WTC11 (cell line): Measurements from ENCODE around the gene TRAF7. TPM values are rescaled to one million over a fixed set of nuclear protein-coding genes. Genes with fewer than 3 reads are reported as not detected.

Experiments
- ATAC-seq: fragments of 200-7000 bp; cut with Tn5 transposase; 2 replicates; pipeline ENCODE4 v1.10.0; 2021; ENCODE audit warnings: mild to moderate bottlenecking, moderate library complexity
- CTCF ChIA-PET: fragments of 300-600 bp; sonication (Branson Sonifier 250); formaldehyde crosslinking; loops from one replicate; lab custom pipeline; 2021; ENCODE audit warnings: antibody characterized with exemption; lab: Charles Lee
- POLR2A ChIA-PET: fragments of 350-600 bp; sonication (Branson Sonifier 250); formaldehyde crosslinking; loops from one replicate; lab custom pipeline; 2021; ENCODE audit warnings: antibody characterized with exemption; lab: Charles Lee
- DNase-seq: peaks from one replicate; pipeline ENCODE4 v3.0.0; 2021; ENCODE audit warnings: low spot score
- H3K27ac Mint-ChIP-seq: 2 replicates; pipeline ENCODE4 v1.8.0; 2021; ENCODE audit warnings: mixed read lengths
- H3K27me3 Mint-ChIP-seq: 2 replicates; pipeline ENCODE4 v1.8.0; 2021; ENCODE audit warnings: low read depth, mild to moderate bottlenecking, moderate library complexity, mixed read lengths
- H3K36me3 Mint-ChIP-seq: 2 replicates; pipeline ENCODE4 v1.8.0; 2021; ENCODE audit warnings: mixed read lengths
- H3K4me1 Mint-ChIP-seq: 2 replicates; pipeline ENCODE4 v1.8.0; 2022; ENCODE audit warnings: mixed read lengths
- H3K4me3 Mint-ChIP-seq: 2 replicates; pipeline ENCODE4 v1.8.0; 2021; ENCODE audit warnings: mild to moderate bottlenecking, moderate library complexity, mixed read lengths
- H3K9me3 Mint-ChIP-seq: 2 replicates; pipeline ENCODE4 v1.8.0; 2021; ENCODE audit warnings: mixed read lengths
- GABPB1 ChIP-seq: sonication (generic); formaldehyde crosslinking; IDR thresholded peaks from 2 replicates; pipeline ENCODE4 v1.8.1; 2023; ENCODE audit warnings: mild to moderate bottlenecking, missing genetic modification reagents
- KAT7 ChIP-seq: sonication (generic); formaldehyde crosslinking; IDR thresholded peaks from 2 replicates; pipeline ENCODE4 v1.8.1; 2023; ENCODE audit warnings: missing genetic modification reagents, mild to moderate bottlenecking, borderline replicate concordance
- ZNF121 ChIP-seq: sonication (generic); formaldehyde crosslinking; IDR thresholded peaks from 2 replicates; pipeline ENCODE4 v1.8.0; 2023; ENCODE audit warnings: missing genetic modification reagents
- microRNA-seq: library from miRNA; unstranded; fragments of <30 nt; microRNA quantifications from one replicate; pipeline ENCODE4 v1.2.0, GENCODE V29; 2022; ENCODE audit warnings: borderline number of aligned reads
- total RNA-seq: library from RNA; stranded (reverse); gene quantifications from 3 replicates; pipeline ENCODE4 v1.2.3, GENCODE V29; 2021
- TF ChIP-seq, protein P1 (sequence below): sonication (generic); formaldehyde crosslinking; IDR thresholded peaks from 2 replicates; pipeline ENCODE4 v1.8.1; 2023; ENCODE audit warnings: mild to moderate bottlenecking, moderate library complexity, missing genetic modification reagents

TRAF7 gene
- total RNA-seq, 1 experiment from 2014 or later, result 148 TPM

DNA sequence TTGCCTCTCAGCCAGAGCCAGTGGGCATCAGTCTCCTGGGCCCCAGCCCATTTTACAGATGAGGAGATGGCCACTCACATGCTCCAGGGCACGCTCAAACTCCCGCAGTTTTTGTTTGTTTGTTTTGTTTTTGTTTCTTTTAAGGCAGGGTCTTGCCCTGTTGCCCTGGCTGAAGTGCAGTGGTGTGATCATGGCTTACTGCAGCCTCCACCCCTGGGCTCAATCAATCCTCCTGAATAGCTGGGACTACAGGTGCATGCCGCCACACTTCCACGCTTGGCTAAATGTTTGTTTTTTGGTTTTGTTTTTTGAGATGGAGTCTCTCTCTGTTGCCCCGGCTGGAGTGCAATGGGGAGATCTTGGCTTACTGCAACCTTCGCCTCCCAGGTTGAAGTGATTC is 71.3 kb downstream of the TRAF7 start:
- ATAC-seq (no peak), DNase-seq (no peak)
- H3K4me3 Mint-ChIP-seq, result no peak overlapping the region
- H3K9me3 Mint-ChIP-seq, result no peaks in the 10 kb centered on the region
- peaks cover 3% of the 10 kb centered on the region; the same call in 1 of the 2 replicates for H3K4me1 Mint-ChIP-seq
- CTCF ChIA-PET, result interaction anchor here (0.6 to 1.8 kb wide), 2 partner anchors 32 to 261 kb away, joined by 5 to 8 read pairs; no protein-coding TSS in a partner anchor
- TF ChIP-seq ZNF121 (0 out of 2 replicates have a peak, but pooled peaks have one; percentile 12), KAT7 (no peak), GABPB1 (CRISPR knock-in tag) (no peak)
- TF ChIP-seq, protein P1, sequence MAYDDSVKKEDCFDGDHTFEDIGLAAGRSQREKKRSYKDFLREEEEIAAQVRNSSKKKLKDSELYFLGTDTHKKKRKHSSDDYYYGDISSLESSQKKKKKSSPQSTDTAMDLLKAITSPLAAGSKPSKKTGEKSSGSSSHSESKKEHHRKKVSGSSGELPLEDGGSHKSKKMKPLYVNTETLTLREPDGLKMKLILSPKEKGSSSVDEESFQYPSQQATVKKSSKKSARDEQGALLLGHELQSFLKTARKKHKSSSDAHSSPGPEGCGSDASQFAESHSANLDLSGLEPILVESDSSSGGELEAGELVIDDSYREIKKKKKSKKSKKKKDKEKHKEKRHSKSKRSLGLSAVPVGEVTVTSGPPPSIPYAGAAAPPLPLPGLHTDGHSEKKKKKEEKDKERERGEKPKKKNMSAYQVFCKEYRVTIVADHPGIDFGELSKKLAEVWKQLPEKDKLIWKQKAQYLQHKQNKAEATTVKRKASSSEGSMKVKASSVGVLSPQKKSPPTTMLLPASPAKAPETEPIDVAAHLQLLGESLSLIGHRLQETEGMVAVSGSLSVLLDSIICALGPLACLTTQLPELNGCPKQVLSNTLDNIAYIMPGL, result no peak
- POLR2A ChIA-PET, result interaction anchor here (0.6 kb wide), 1 partner anchor 324 kb away, joined by 5 read pairs; no protein-coding TSS in a partner anchor
- no peak overlapping the region for H3K27ac Mint-ChIP-seq
- H3K36me3 Mint-ChIP-seq, result peaks cover 3% of the 10 kb centered on the region; the same call in 1 of the 2 replicates
- no peaks in the 10 kb centered on the region for H3K27me3 Mint-ChIP-seq

Small RNA genes within 50 kb of the gene (microRNA-seq; reads per million reads assigned to microRNA genes)
- gene MIR3180-5 (not detected), gene MIR4516 (not detected), gene MIR6511B1 (not detected)

Other genes with a start within 250 kb of the TRAF7 start
- gene HS3ST6, start 237.4 kb upstream of the TRAF7 start, total RNA-seq, result 0.41 to 1.0 TPM (median 0.50 TPM) in 3 replicates
- gene MSRB1, start 212.6 kb upstream of the TRAF7 start, total RNA-seq, result 26.4 to 29.8 TPM (median 28.3 TPM) in 3 replicates
- 0.77 to 1.1 TPM (median 0.96 TPM) in 3 replicates for gene RPL3L, start 201.1 kb upstream of the TRAF7 start, total RNA-seq
- gene NDUFB10, start 196.2 kb upstream of the TRAF7 start, total RNA-seq, result 200 to 228 TPM (median 205 TPM) in 3 replicates
- 4,395 to 4,767 TPM (median 4,632 TPM) in 3 replicates for gene RPS2, start 191.0 kb upstream of the TRAF7 start, total RNA-seq
- 0.31 TPM in 1 of 3 replicates, not detected in the others for gene RNF151, start 188.9 kb upstream of the TRAF7 start, total RNA-seq
- 67.6 to 73.4 TPM (median 71.3 TPM) in 3 replicates for gene TBL3, start 183.7 kb upstream of the TRAF7 start, total RNA-seq
- 5.7 to 7.7 TPM (median 6.9 TPM) in 3 replicates for gene NOXO1, start 174.3 kb upstream of the TRAF7 start, total RNA-seq
- 56.0 to 58.5 TPM (median 57.0 TPM) in 3 replicates for gene GFER, start 171.6 kb upstream of the TRAF7 start, total RNA-seq
- 41.5 to 53.5 TPM (median 51.2 TPM) in 3 replicates for gene SYNGR3, start 165.8 kb upstream of the TRAF7 start, total RNA-seq
- 53.9 to 66.4 TPM (median 55.5 TPM) in 3 replicates for gene ZNF598, start 146.0 kb upstream of the TRAF7 start, total RNA-seq
- gene NPW, start 136.0 kb upstream of the TRAF7 start, total RNA-seq, result 15.2 to 28.6 TPM (median 22.0 TPM) in 3 replicates
- gene NHERF2, start 128.9 kb upstream of the TRAF7 start, total RNA-seq, result 23.3 to 31.1 TPM (median 28.0 TPM) in 3 replicates
- 90.5 to 93.4 TPM (median 93.3 TPM) in 3 replicates for gene NTHL1, start 107.9 kb upstream of the TRAF7 start, total RNA-seq
- 103 to 134 TPM (median 117 TPM) in 3 replicates for gene TSC2, start 107.8 kb upstream of the TRAF7 start, total RNA-seq
- 96.8 to 102 TPM (median 98.9 TPM) in 3 replicates for gene PKD1, start 19.9 kb upstream of the TRAF7 start, total RNA-seq
- 6.2 to 7.3 TPM (median 6.9 TPM) in 3 replicates for gene RAB26, start 7.2 kb upstream of the TRAF7 start, total RNA-seq
- 9.4 to 15.7 TPM (median 11.3 TPM) in 3 replicates for gene CASKIN1, start 40.8 kb downstream of the TRAF7 start, total RNA-seq
- 71.6 to 76.1 TPM (median 75.9 TPM) in 3 replicates for gene MLST8, start 49.7 kb downstream of the TRAF7 start, total RNA-seq
- 12.5 to 15.2 TPM (median 13.6 TPM) in 3 replicates for gene BRICD5, start 55.1 kb downstream of the TRAF7 start, total RNA-seq
- gene PGP, start 59.1 kb downstream of the TRAF7 start, total RNA-seq, result 38.4 to 40.1 TPM (median 39.5 TPM) in 3 replicates
- 27.2 to 34.4 TPM (median 27.8 TPM) in 3 replicates for gene E4F1, start 67.8 kb downstream of the TRAF7 start, total RNA-seq
- 0.66 to 1.1 TPM (median 1.0 TPM) in 3 replicates for gene DNASE1L2, start 80.7 kb downstream of the TRAF7 start, total RNA-seq
- 100 to 110 TPM (median 106 TPM) in 3 replicates for gene ECI1, start 95.8 kb downstream of the TRAF7 start, total RNA-seq
- gene RNPS1, start 112.3 kb downstream of the TRAF7 start, total RNA-seq, result 331 to 333 TPM (median 333 TPM) in 3 replicates
- gene ABCA3, start 184.9 kb downstream of the TRAF7 start, total RNA-seq, result 12.1 to 16.8 TPM (median 15.9 TPM) in 3 replicates